Small intestine (tissue), 7 donors: ENCODE measurements around the gene MYD88. TPM values are rescaled to one million over a fixed set of nuclear protein-coding genes. Genes with fewer than 3 reads are reported as not detected.

Source experiments
- DNase-seq, 2 donors: peaks; one replicate each; pipeline versions ENCODE4 v3.0.0 to v3.0.0-alpha.2; 2013
- FAIRE-seq: peaks from 2 replicates; lab custom pipeline; 2012; peaks lifted over from hg19 to GRCh38; lab: Jason Lieb, UNC
- H3K27ac ChIP-seq, 3 donors: one replicate each; pipeline ENCODE4 v1.5.1; 2013; ENCODE audit warnings: low read length in 2 of 3, mild to moderate bottlenecking in 2 of 3, control low read depth in 1 of 3, inconsistent platforms in 1 of 3, low read depth in 1 of 3, moderate library complexity in 1 of 3
- H3K27me3 ChIP-seq, 3 donors: one replicate each; pipeline ENCODE4 v1.6.1; 2013; ENCODE audit warnings: low read length in 3 of 3, inconsistent platforms in 1 of 3; ENCODE audit not compliant: control insufficient read depth in 3 of 3, insufficient read depth in 3 of 3
- H3K36me3 ChIP-seq, 3 donors: one replicate each; pipeline ENCODE4 v1.6.1; 2013; ENCODE audit warnings: low read length in 3 of 3, inconsistent platforms in 1 of 3, low read depth in 1 of 3, mild to moderate bottlenecking in 1 of 3, moderate library complexity in 1 of 3; ENCODE audit not compliant: control insufficient read depth in 3 of 3, insufficient read depth in 2 of 3
- H3K4me1 ChIP-seq, 3 donors: one replicate each; pipeline ENCODE4 v1.6.1; 2013; ENCODE audit warnings: low read length in 2 of 3, inconsistent platforms in 1 of 3, low read depth in 1 of 3, mild to moderate bottlenecking in 1 of 3, moderate library complexity in 1 of 3; ENCODE audit not compliant: control insufficient read depth in 3 of 3, insufficient read depth in 2 of 3
- H3K4me3 ChIP-seq, 3 donors: one replicate each; pipeline ENCODE4 v1.5.1; 2013; ENCODE audit warnings: low read length in 3 of 3, control low read depth in 1 of 3, inconsistent platforms in 1 of 3, low read depth in 1 of 3, mild to moderate bottlenecking in 1 of 3, moderate library complexity in 1 of 3
- H3K9me3 ChIP-seq, 2 donors: one replicate each; pipeline ENCODE4 v1.6.1; 2013; ENCODE audit warnings: low read depth in 1 of 2, low read length in 1 of 2; ENCODE audit not compliant: control insufficient read depth in 2 of 2, insufficient read depth in 1 of 2
- WGBS, 3 donors: extraction: QIAGEN DNeasy Blood & Tissue Kit; methylation state at CpG; one replicate each; pipeline ENCODE4 v1.1.7; 2013; 5-methylcytosine and 5-hydroxymethylcytosine counted together
- polyA plus RNA-seq, 4 donors: library from polyadenylated mRNA; stranded (reverse) in 3 of 4; unstranded in 1 of 4; fragments of 200-250 nt in 3 of 4; fragments of 120-200 nt in 1 of 4; gene quantifications; one replicate each; pipeline versions ENCODE4 v1.2.1 to v1.2.3, GENCODE V29; 2013
- donor health status: healthy with polysubstance abuse.
- donor health status: control.
- donor health status: control.
- donor health status: Bipolar disorder and iron deficiency.
- donor health status: healthy.

MYD88 gene
- polyA plus RNA-seq, 4 donors, result 30.5 to 62.2 (median 41.8) TPM

GRCh38 chr3:38116471-38117162 lies 21.8 kb upstream of the MYD88 start:
- Histone ChIP-seq H3K9me3 (no peaks in the 10 kb centered on the region), H3K27me3 (no peaks in the 10 kb centered on the region), H3K4me3 (no peak overlapping the region), H3K4me1 (no peaks in the 10 kb centered on the region), H3K27ac (no peak overlapping the region), H3K36me3 (peaks cover 8 to 46% (median 8%) of the 10 kb centered on the region in 3 donors)
- DNase-seq (peak in 1 of 2 donors; percentile 38), FAIRE-seq (no peak)
- 76 to 91% (median 84%) methylated on average over 11 to 12 of the region's 12 CpGs for WGBS, 3 donors

- WGBS, 3 donors, result 76 to 82% (median 79%) methylated on average over 8 to 10 of the region's 10 CpGs
- Histone ChIP-seq H3K27ac (no peak overlapping the region), H3K4me1 (no peaks in the 10 kb centered on the region), H3K36me3 (peaks cover 8 to 52% (median 8%) of the 10 kb centered on the region in 3 donors), H3K27me3 (no peaks in the 10 kb centered on the region), H3K9me3 (no peaks in the 10 kb centered on the region), H3K4me3 (no peak overlapping the region)
- FAIRE-seq (no peak), DNase-seq (peak in 1 of 2 donors; percentile 33)
Observed at GRCh38 chr3:38117163-38117716, 21.2 kb upstream of the MYD88 start.

- no peaks in the 10 kb centered on the region for H3K4me1 ChIP-seq
- 47 to 63% (median 50%) methylated on average over 11 of the region's 11 CpGs for WGBS, 3 donors
- H3K27ac ChIP-seq, result no peak overlapping the region
- no peak for FAIRE-seq
- H3K4me3 ChIP-seq, result no peak overlapping the region
- H3K9me3 ChIP-seq, result no peaks in the 10 kb centered on the region
- peaks cover 8 to 58% (median 12%) of the 10 kb centered on the region in 3 donors for H3K36me3 ChIP-seq
- peak; percentile 82 to 83 for DNase-seq
- H3K27me3 ChIP-seq, result no peaks in the 10 kb centered on the region
Observed at GRCh38 chr3:38117748-38118420, 20.6 kb upstream of the MYD88 start.

GRCh38 chr3:38118421-38119247 lies 19.8 kb upstream of the MYD88 start:
- Histone ChIP-seq H3K27me3 (no peaks in the 10 kb centered on the region), H3K4me3 (no peak overlapping the region), H3K36me3 (peaks cover 8 to 65% (median 13%) of the 10 kb centered on the region in 3 donors), H3K4me1 (no peaks in the 10 kb centered on the region), H3K9me3 (no peaks in the 10 kb centered on the region), H3K27ac (no peak overlapping the region)
- DNase-seq (no peak), FAIRE-seq (no peak)
- WGBS, 3 donors, result 87 to 91% (median 88%) methylated on average over 13 of the region's 13 CpGs

DNA sequence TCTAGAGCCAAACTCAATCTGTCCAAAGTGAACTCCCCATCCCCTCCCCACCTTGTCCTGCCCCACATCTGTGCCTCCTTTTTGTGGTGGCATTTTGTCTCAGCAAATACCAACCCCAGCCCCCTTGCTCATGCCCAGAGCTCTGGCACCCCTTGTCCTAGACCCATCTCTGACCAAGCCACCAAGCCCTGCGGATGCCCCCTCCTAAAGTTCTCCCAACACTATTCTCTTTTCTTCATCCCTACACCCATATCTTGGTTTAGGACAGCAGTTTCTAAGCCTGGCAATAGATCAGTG lies 19.3 kb upstream of the MYD88 start:
- Histone ChIP-seq H3K4me3 (no peak overlapping the region), H3K27ac (no peak overlapping the region), H3K9me3 (no peaks in the 10 kb centered on the region), H3K4me1 (no peaks in the 10 kb centered on the region), H3K36me3 (peaks cover 8 to 68% (median 13%) of the 10 kb centered on the region in 3 donors), H3K27me3 (no peaks in the 10 kb centered on the region)
- DNase-seq (no peak), FAIRE-seq (no peak)
- 96 to 100% (median 99%) methylated on average over 1 of the region's 1 CpG for WGBS, 3 donors

DNA sequence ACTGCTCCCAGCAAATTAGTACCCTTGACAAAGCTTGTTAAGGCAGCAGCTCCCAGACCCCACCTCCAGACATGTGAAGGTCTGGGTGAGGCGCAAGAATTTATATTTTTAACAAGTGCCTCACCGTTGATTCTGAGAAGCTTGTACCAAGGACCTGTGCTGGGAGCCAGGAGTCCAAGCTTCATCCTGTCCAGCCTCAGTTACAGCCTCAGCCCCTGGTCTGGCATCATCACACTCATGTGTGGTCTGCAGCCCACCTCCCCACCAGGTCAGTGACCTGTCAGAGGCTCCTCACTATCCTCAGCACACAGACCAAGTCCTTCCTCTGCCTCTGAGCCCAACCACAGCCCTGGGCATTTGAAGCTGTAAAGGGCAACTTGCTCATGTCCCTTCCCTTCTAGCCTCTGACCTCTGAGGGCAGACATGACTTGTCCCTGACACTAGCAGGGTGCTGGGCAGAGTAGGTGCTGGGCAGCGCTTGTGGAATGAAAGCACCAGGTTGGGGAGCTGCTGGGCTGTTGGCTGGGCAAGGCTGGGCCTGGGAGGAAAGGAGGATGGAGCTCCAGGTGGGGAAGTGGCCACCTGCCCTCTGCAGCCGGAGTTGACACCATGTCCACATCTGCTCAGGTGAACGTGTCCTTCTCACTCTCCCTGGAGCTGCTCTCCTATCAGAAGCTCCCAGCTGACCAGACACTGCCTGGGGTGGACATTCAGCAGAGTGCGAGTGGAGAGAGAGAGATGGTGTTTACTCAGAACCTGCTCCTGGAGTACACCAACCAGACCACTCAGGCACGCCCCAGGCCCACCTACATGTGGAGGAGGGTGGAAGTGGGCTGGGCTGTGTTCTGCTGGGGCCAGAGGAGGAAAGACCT lies 18.4 kb upstream of the MYD88 start:
- no peak for DNase-seq
- Histone ChIP-seq H3K9me3 (no peaks in the 10 kb centered on the region), H3K27me3 (no peaks in the 10 kb centered on the region), H3K4me3 (no peak overlapping the region), H3K36me3 (peaks cover 10 to 74% (median 16%) of the 10 kb centered on the region in 3 donors), H3K27ac (no peak overlapping the region), H3K4me1 (no peaks in the 10 kb centered on the region)
- no peak for FAIRE-seq
- 86 to 91% (median 89%) methylated on average over 7 of the region's 7 CpGs for WGBS, 3 donors

GRCh38 chr3:38120693-38121450 lies 17.6 kb upstream of the MYD88 start:
- H3K9me3 ChIP-seq, result no peaks in the 10 kb centered on the region
- WGBS, 3 donors, result 88 to 95% (median 89%) methylated on average over 11 of the region's 11 CpGs
- no peak overlapping the region for H3K27ac ChIP-seq
- FAIRE-seq (no peak), DNase-seq (no peak)
- H3K36me3 ChIP-seq, result peaks cover 12 to 81% (median 19%) of the 10 kb centered on the region in 3 donors
- no peaks in the 10 kb centered on the region for H3K27me3 ChIP-seq
- peaks cover 0 to 3% (median under 1%) of the 10 kb centered on the region in 3 donors for H3K4me1 ChIP-seq
- no peak overlapping the region for H3K4me3 ChIP-seq
